GM10266 (cell line): Measurements from ENCODE around the gene CORO1C.

Experiments
- DNase-seq: peaks from one replicate; pipeline ENCODE4 v3.0.0; 2012; ENCODE audit errors: extremely low spot score
- TF ChIP-seq, protein P1 (sequence below): IDR thresholded peaks from 2 replicates; pipeline ENCODE4 v1.5.1; 2012; ENCODE audit warnings: mild to moderate bottlenecking, low read depth; ENCODE audit not compliant: control insufficient read depth, insufficient read depth; ENCODE audit errors: missing control alignments

CORO1C gene

DNA sequence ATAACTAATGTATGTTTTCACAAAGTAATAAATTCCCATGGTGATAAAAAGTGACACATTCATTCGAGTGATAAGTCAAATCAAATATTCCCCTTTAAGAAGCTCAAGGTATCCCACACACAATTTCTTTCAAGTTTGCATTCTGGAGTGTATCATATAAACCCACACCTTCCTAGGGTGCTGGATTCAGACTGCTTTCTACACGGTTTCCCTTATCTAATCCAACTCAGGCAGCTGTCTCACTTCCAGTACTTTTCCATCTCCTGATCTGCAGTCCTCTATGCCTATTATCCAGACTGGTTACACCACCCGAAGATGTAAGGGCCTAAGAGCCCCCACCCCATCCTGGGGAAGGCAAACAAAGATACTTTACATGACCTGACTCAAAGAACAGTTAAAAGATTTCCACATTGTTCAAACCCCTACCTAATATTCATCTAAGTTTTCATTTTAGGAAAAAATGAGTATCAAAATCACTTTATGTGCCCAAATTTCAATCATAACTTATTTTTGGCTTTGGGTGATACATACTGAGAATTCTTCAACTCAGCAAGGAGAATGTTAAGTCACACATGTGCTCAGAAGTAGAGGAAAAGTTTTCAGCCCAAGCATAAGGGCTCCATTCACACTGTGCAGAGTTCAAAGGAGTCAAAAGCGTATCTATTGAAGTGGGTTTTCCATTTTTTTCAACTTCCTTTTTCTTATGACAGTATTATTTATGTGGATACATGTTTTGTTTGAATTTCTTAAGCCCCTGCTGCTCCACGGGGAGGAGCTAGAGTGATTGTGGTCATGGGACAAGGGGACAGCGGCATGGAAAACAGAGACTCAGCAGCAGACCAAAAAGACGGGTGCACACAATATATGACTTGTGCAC lies 41.8 kb downstream of the CORO1C start:
- no peak for DNase-seq
- TF ChIP-seq, protein P1, sequence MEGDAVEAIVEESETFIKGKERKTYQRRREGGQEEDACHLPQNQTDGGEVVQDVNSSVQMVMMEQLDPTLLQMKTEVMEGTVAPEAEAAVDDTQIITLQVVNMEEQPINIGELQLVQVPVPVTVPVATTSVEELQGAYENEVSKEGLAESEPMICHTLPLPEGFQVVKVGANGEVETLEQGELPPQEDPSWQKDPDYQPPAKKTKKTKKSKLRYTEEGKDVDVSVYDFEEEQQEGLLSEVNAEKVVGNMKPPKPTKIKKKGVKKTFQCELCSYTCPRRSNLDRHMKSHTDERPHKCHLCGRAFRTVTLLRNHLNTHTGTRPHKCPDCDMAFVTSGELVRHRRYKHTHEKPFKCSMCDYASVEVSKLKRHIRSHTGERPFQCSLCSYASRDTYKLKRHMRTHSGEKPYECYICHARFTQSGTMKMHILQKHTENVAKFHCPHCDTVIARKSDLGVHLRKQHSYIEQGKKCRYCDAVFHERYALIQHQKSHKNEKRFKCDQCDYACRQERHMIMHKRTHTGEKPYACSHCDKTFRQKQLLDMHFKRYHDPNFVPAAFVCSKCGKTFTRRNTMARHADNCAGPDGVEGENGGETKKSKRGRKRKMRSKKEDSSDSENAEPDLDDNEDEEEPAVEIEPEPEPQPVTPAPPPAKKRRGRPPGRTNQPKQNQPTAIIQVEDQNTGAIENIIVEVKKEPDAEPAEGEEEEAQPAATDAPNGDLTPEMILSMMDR, result peak; percentile 25

DNA sequence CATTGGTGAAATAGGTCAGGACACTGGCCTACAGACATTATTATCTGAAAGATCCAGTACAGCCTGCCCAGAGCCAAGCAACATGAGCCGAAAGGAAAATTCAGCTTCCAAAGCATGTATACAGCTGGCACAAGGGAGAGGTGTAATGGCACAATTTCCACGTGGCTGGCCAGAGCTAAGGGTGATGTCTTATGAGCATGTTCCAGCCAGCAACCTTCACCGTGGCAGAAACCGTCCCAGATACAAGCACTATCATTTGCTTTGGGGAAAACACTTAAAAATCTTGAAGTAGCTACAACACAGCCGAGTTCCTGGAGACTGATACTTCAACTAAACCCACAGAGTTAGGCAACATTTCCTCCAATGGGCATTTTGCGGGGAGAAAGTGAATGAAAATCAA lies 44.5 kb downstream of the CORO1C start:
- DNase-seq, result no peak
- TF ChIP-seq, protein P1, result no peak

DNA sequence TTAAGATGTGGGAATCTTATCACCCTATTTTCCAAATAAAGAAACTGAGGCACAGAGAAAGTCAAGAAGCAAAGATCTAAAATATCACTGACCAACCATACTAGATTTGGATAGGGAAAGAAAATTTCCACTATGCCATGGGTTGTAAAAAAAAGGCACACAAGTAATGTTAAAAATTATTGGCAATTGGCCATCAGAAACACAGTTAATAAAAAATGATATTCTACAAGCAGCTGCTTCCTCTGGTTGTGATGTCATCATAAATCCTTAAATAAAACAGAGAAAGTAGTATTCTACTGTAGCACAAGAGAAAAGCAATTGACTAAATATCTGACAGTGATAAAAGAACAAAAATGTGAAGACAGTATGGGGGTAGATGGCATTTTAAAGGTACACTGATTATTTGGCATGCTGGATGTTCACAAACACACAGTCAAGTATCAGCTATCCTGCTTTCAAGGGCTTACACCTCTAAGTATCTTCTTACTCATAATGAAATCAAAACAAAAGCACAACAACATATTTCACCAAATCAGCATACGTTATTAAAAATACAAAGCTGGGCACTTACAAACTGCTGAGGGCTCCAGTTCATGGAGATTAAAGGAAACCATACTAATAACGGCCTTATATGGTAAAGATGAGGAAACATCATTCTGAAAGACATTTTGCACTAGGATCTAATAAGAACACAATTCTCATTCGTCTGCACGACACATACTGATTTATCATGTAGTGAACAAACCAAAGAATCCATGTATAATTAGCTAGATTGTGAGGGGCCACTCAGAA lies 45.7 kb downstream of the CORO1C start:
- TF ChIP-seq, protein P1, result no peak

DNA sequence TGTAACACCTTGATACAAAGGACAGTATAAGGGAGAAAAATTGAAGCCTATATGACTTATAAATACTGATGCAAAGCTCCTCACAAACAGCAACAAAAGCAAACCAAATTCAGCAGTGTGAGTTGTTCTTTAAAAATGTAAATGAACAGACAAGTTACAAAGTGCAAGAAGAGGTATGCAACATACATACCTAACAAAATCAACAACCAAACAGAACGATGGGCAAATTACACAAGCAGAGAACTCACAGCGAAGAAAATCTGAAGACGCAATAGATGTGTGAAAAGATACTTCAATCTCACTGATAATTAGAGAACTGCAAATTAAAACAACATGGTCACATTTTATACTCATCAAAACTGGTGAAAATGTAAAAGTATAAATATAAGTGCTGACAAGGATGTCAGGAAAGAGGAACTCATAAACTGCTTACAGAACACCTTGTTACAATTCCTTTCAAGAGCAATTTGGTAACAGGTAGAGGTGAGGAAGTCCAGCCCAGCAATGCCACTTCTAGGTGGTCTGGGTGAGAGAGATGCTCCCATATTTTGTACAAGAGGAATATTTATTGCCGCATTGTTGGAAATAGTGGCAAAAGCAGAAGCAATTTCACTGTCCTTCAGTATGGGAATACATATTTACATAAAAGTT lies 47.3 kb downstream of the CORO1C start:
- DNase-seq, result no peak
- TF ChIP-seq, protein P1, result no peak

More for the DNA sequence above, 45.7 kb downstream of the CORO1C start:
- DNase-seq, result no peak

DNA sequence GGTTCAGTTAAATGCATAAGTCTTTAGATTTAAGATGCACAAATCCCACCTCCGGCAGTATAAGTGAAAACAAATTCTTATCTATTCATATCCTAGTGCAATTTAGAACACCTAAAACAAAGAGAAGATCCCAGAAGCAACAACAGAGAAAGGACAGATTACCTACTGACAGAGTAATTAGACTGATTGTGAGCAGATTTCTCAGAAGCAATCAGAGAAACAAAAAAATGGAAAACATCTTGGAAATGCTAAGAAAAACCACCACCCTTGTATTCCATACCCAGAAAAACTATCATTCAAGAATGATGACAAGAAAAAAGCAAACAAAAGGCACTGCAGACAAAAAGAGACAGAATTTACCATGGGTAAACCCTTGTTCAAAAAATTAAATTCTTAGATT lies 50.0 kb downstream of the CORO1C start:
- DNase-seq, result no peak
- TF ChIP-seq, protein P1, result no peak

DNA sequence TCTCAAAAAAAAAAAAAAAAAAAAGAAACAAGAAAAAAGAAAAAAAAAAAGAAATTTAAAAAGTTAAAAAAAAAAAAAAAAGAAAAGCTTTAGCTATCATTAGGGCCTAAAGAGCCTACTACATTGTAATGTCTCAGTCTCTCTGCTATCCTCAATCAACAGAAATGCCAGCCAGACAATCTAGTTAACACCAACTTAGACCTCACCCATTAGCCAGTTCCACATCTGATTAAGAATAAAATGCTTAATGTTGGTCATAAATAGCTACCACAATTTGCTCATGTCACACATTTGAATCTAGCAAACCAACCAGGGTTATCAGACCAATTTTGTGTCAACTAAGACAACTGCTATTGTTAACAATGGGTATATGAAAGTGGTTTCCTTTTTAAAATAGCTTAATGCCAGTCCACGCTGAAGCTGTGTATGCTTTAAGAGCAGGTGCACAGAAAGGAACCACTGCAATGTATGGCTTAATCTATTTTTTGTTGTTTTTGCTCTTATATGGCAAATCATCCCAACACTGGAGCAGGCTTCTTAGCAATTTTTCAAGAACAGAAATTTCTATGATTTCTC lies 52.1 kb downstream of the CORO1C start:
- TF ChIP-seq, protein P1, result no peak
- no peak for DNase-seq
